HCT116 (cell line): Measurements from ENCODE around the gene FCER2. TPM values are rescaled to one million over a fixed set of nuclear protein-coding genes. Genes with fewer than 3 reads are reported as not detected.

ENCODE experiments used
- ATAC-seq: fragments of 200-7000 bp; cut with Tn5 transposase; 2 replicates; pipeline ENCODE4 v1.9.1; 2020; ENCODE audit warnings: mild to moderate bottlenecking, moderate library complexity
- BruUV-seq: library from RNA; stranded (reverse); fragments of 400-500 nt; replicated peaks from 2 replicates; lab custom pipeline; 2021; lab: Mats Ljungman, UMichigan
- CTCF ChIA-PET: fragments of 300-600 bp; sonication (Branson Sonifier 250); formaldehyde crosslinking; loops from one replicate; lab custom pipeline; 2021; ENCODE audit warnings: antibody characterized with exemption; lab: Charles Lee
- POLR2A ChIA-PET: fragments of 300-600, 350-600 bp; sonication (Branson Sonifier 250); formaldehyde crosslinking; loops from one replicate; lab custom pipeline; 2021; ENCODE audit warnings: antibody characterized with exemption; lab: Charles Lee
- RAD21 ChIA-PET, 2 experiments: fragments of 300-600 bp; sonication (Branson Sonifier 250); formaldehyde crosslinking; loops; one replicate each; lab custom pipeline; 2023; ENCODE audit warnings: low total read pairs in 2 of 2; ENCODE audit not compliant: uncharacterized antibody in 2 of 2, unreplicated experiment in 2 of 2, low non-redundant PET in 1 of 2; lab: Charles Lee
- DNase-seq: peaks from one replicate; pipeline ENCODE4 v3.0.0-alpha.2; 2010; ENCODE audit warnings: low read depth, low spot score
- H2AFZ ChIP-seq: fragments of 200-600 bp; shearing (Covaris generic), sonication (generic); 2 replicates; pipeline ENCODE4 v1.6.1; 2017; ENCODE audit warnings: low read depth, mixed run types, mixed read lengths, antibody characterized with exemption, low read length; ENCODE audit not compliant: poor library complexity, severe bottlenecking
- H3K27ac ChIP-seq: 2 replicates; pipeline ENCODE4 v1.5.1; 2012; ENCODE audit warnings: low read depth, low read length
- H3K27me3 ChIP-seq: fragments of 200-600 bp; sonication (generic); 2 replicates; pipeline ENCODE4 v1.6.1; 2016; ENCODE audit warnings: mixed run types, low read length, mixed read lengths; ENCODE audit not compliant: insufficient read depth
- H3K36me3 ChIP-seq, 2 experiments: fragments of 200-500 bp in 1 of 2; fragments of 200-600 bp in 1 of 2; sonication (Bioruptor generic) in 1 of 2; sonication (generic) in 1 of 2; 2 replicates each; pipeline versions ENCODE4 v1.5.1 to v1.6.1; 2014 to 2016; ENCODE audit warnings: low read length in 2 of 2, inconsistent platforms in 1 of 2, mixed read lengths in 1 of 2, mixed run types in 1 of 2; ENCODE audit not compliant: insufficient read depth in 2 of 2, control insufficient read depth in 1 of 2
- H3K4me1 ChIP-seq, 2 experiments: fragments of 200-600 bp in 1 of 2; sonication (generic) in 1 of 2; 2 replicates each; pipeline versions ENCODE4 v1.5.1 to v1.6.1; 2012 to 2017; ENCODE audit warnings: low read length in 2 of 2, inconsistent platforms in 1 of 2, mild to moderate bottlenecking in 1 of 2, mixed read lengths in 1 of 2, mixed run types in 1 of 2, moderate library complexity in 1 of 2; ENCODE audit not compliant: insufficient read depth in 2 of 2, control insufficient read depth in 1 of 2
- H3K4me2 ChIP-seq: fragments of 200-600 bp; sonication (generic); 2 replicates; pipeline ENCODE4 v1.6.1; 2017; ENCODE audit warnings: mixed run types, low read length, mixed read lengths
- H3K4me3 ChIP-seq, 2 experiments: fragments of 200-600 bp in 1 of 2; sonication (generic) in 1 of 2; replicated peaks in 1 of 2; 2 replicates each; pipeline ENCODE4 v1.5.1; 2011 to 2016; ENCODE audit warnings: low read length in 2 of 2, control low read depth in 1 of 2, low read depth in 1 of 2, mild to moderate bottlenecking in 1 of 2, mixed read lengths in 1 of 2, mixed run types in 1 of 2
- H3K79me2 ChIP-seq: fragments of 200-600 bp; sonication (generic); 2 replicates; pipeline ENCODE4 v1.6.1; 2017; ENCODE audit warnings: mild to moderate bottlenecking, mixed run types, low read length, moderate library complexity, mixed read lengths; ENCODE audit not compliant: insufficient read depth
- H3K9ac ChIP-seq: fragments of 200-600 bp; sonication (generic); 2 replicates; pipeline ENCODE4 v1.6.1; 2016; ENCODE audit warnings: low read length, mixed read lengths
- H3K9me2 ChIP-seq: fragments of 200-600 bp; sonication (generic), shearing (Covaris generic); 2 replicates; pipeline ENCODE4 v1.6.1; 2017; ENCODE audit warnings: mixed run types, mild to moderate bottlenecking, moderate library complexity; ENCODE audit not compliant: insufficient read depth
- H3K9me3 ChIP-seq, 2 experiments: fragments of 200-500 bp in 1 of 2; fragments of 200-600 bp in 1 of 2; sonication (Bioruptor generic) in 1 of 2; sonication (generic) in 1 of 2; 2 replicates each; pipeline ENCODE4 v1.6.1; 2014 to 2017; ENCODE audit warnings: low read length in 2 of 2, mixed read lengths in 2 of 2, inconsistent platforms in 1 of 2, low read depth in 1 of 2, mild to moderate bottlenecking in 1 of 2, mixed run types in 1 of 2, moderate library complexity in 1 of 2; ENCODE audit not compliant: control insufficient read depth in 1 of 2, insufficient read depth in 1 of 2
- H4K20me1 ChIP-seq: fragments of 200-600 bp; sonication (generic), shearing (Covaris generic); 2 replicates; pipeline ENCODE4 v1.6.1; 2017; ENCODE audit warnings: mixed run types, mild to moderate bottlenecking, moderate library complexity; ENCODE audit not compliant: insufficient read depth
- ATF3 ChIP-seq: IDR thresholded peaks from 2 replicates; pipeline ENCODE4 v1.6.1; 2012
- CEBPB ChIP-seq: IDR thresholded peaks from 2 replicates; pipeline ENCODE4 v1.6.1; 2012; ENCODE audit warnings: low read depth
- EGR1 ChIP-seq: IDR thresholded peaks from 2 replicates; pipeline ENCODE4 v1.6.1; 2012; ENCODE audit warnings: low read depth
- ELF1 ChIP-seq: IDR thresholded peaks from 2 replicates; pipeline ENCODE4 v1.6.1; 2012; ENCODE audit warnings: low read depth, borderline replicate concordance
- EZH2 ChIP-seq: fragments of 200-600 bp; sonication (generic); IDR thresholded peaks from 2 replicates; pipeline ENCODE4 v1.6.1; 2017; ENCODE audit warnings: antibody characterized with exemption, mixed run types
- EZH2phosphoT487 ChIP-seq: fragments of 200-600 bp; IDR thresholded peaks from 2 replicates; pipeline ENCODE4 v1.6.1; 2018; ENCODE audit warnings: antibody characterized with exemption, borderline replicate concordance
- FOSL1 ChIP-seq: IDR thresholded peaks from 2 replicates; pipeline ENCODE4 v1.6.1; 2012; ENCODE audit warnings: low read depth
- JUND ChIP-seq: IDR thresholded peaks from 2 replicates; pipeline ENCODE4 v1.6.1; 2012
- POLR2A ChIP-seq: IDR thresholded peaks from 2 replicates; pipeline ENCODE4 v1.7.0; 2011; ENCODE audit warnings: borderline replicate concordance; ENCODE audit not compliant: insufficient read depth, insufficient read length; ENCODE audit errors: extremely low read depth
- POLR2AphosphoS5 ChIP-seq: IDR thresholded peaks from 2 replicates; pipeline ENCODE4 v1.6.1; 2011; ENCODE audit warnings: mild to moderate bottlenecking, low read depth, low read length, moderate library complexity
- RAD21 ChIP-seq: IDR thresholded peaks from 2 replicates; pipeline ENCODE4 v1.6.1; 2012; ENCODE audit warnings: low read depth, mild to moderate bottlenecking
- SIN3A ChIP-seq: IDR thresholded peaks from 2 replicates; pipeline ENCODE4 v1.6.1; 2012; ENCODE audit warnings: low read depth
- SRF ChIP-seq: IDR thresholded peaks from 2 replicates; pipeline ENCODE4 v1.6.1; 2012; ENCODE audit warnings: low read depth
- TCF7L2 ChIP-seq: IDR thresholded peaks from 2 replicates; pipeline ENCODE4 v1.7.0; 2011; ENCODE audit warnings: borderline replicate concordance, inconsistent platforms; ENCODE audit not compliant: insufficient read depth, insufficient read length; ENCODE audit errors: extremely low read depth
- YY1 ChIP-seq: IDR thresholded peaks from 2 replicates; pipeline ENCODE4 v1.6.1; 2011; ENCODE audit warnings: low read length, low read depth, moderate library complexity, mild to moderate bottlenecking; ENCODE audit not compliant: insufficient replicate concordance; ENCODE audit errors: extremely low read depth
- intact Hi-C: fragments of 100-400 bp; cut with micrococcal nuclease; formaldehyde crosslinking; loops from 2 replicates; pipeline ENCODE4 v1.10.0; 2022
- total RNA-seq: library from RNA; stranded (reverse); gene quantifications from one replicate; pipeline ENCODE4 v1.2.1, GENCODE V29; 2021; ENCODE audit not compliant: unreplicated experiment
- TF ChIP-seq, protein P1 (sequence below): IDR thresholded peaks from 2 replicates; pipeline ENCODE4 v1.6.1; 2012; ENCODE audit warnings: low read depth
- TF ChIP-seq, protein P2 (sequence below): IDR thresholded peaks from 2 replicates; pipeline ENCODE4 v1.6.1; 2011; ENCODE audit warnings: mild to moderate bottlenecking, low read length, moderate library complexity; ENCODE audit not compliant: insufficient replicate concordance; ENCODE audit errors: extremely low read depth
- TF ChIP-seq, protein P3 (sequence below), 3 experiments: fragments of 200-600 bp in 1 of 3; sonication (generic) in 1 of 3; IDR thresholded peaks in 2 of 3; conservative IDR thresholded peaks in 1 of 3; 2 replicates each; pipeline ENCODE4 v1.5.1; 2012 to 2017; ENCODE audit warnings: low read depth in 2 of 3, low read length in 2 of 3, antibody characterized with exemption in 1 of 3, borderline replicate concordance in 1 of 3, control low read depth in 1 of 3, mild to moderate bottlenecking in 1 of 3, mixed read lengths in 1 of 3, mixed run types in 1 of 3, moderate library complexity in 1 of 3; ENCODE audit not compliant: insufficient read depth in 1 of 3

Gene FCER2
- total RNA-seq, 1 experiment from 2014 or later, result 0.20 TPM

DNA sequence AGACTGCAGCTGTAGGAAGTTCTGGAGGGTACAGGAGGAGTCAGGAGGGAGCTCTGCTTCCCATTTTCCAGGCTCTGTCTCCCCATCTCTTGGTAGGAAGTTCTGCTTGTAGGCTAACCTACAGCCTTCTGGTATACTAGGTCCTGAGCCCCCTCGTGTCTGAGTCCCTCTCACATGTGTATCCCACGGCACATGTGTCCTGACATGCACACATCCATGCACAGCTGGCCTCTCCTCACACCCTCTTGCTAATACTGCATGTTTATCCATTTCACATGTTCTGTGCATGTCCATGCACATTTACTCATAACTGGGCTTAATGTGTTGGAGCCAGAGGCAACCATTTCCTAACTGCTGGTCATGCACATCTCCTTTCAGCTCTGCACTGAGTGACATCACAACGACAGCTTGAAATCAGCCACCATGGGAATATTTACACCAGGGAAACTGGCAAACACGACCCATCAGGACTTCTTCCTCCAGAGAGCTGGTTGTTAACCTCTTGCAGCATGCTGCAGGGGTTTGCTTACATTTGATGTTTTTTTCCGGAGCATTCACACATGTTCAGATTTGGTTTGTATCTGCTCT, 42.4 kb upstream of the FCER2 start:
- no peak overlapping the region for H2AFZ ChIP-seq
- no peaks in the 10 kb centered on the region for H3K9me3 ChIP-seq
- no peaks in the 10 kb centered on the region for H3K9me2 ChIP-seq
- intact Hi-C loops, result no loop called here
- H3K79me2 ChIP-seq, result no peaks in the 10 kb centered on the region
- ATAC-seq (no peak), DNase-seq (no peak)
- no peaks in the 10 kb centered on the region for H4K20me1 ChIP-seq
- ChIA-PET POLR2A (no interaction called here), CTCF (no interaction called here), RAD21 (interaction anchor here in 1 of 2 experiments (0.6 kb wide), 1 partner anchor 800 kb away, joined by 3 read pairs; no protein-coding TSS in a partner anchor)
- H3K36me3 ChIP-seq, result no peaks in the 10 kb centered on the region
- no TSS peak for BruUV-seq
- no peak overlapping the region for H3K4me3 ChIP-seq
- H3K27me3 ChIP-seq, result peaks cover 17% of the 10 kb centered on the region
- H3K9ac ChIP-seq, result no peak overlapping the region
- no peak overlapping the region for H3K4me2 ChIP-seq
- H3K27ac ChIP-seq, result no peak overlapping the region
- H3K4me1 ChIP-seq, result no peaks in the 10 kb centered on the region
- TF ChIP-seq ELF1 (no peak), FOSL1 (no peak), CEBPB (no peak), YY1 (no peak), SRF (no peak), POLR2A (no peak), EGR1 (no peak), EZH2 (no peak), EZH2phosphoT487 (no peak), TCF7L2 (no peak), JUND (no peak), ATF3 (no peak), RAD21 (no peak), SIN3A (no peak), POLR2AphosphoS5 (no peak)
- TF ChIP-seq, protein P1, sequence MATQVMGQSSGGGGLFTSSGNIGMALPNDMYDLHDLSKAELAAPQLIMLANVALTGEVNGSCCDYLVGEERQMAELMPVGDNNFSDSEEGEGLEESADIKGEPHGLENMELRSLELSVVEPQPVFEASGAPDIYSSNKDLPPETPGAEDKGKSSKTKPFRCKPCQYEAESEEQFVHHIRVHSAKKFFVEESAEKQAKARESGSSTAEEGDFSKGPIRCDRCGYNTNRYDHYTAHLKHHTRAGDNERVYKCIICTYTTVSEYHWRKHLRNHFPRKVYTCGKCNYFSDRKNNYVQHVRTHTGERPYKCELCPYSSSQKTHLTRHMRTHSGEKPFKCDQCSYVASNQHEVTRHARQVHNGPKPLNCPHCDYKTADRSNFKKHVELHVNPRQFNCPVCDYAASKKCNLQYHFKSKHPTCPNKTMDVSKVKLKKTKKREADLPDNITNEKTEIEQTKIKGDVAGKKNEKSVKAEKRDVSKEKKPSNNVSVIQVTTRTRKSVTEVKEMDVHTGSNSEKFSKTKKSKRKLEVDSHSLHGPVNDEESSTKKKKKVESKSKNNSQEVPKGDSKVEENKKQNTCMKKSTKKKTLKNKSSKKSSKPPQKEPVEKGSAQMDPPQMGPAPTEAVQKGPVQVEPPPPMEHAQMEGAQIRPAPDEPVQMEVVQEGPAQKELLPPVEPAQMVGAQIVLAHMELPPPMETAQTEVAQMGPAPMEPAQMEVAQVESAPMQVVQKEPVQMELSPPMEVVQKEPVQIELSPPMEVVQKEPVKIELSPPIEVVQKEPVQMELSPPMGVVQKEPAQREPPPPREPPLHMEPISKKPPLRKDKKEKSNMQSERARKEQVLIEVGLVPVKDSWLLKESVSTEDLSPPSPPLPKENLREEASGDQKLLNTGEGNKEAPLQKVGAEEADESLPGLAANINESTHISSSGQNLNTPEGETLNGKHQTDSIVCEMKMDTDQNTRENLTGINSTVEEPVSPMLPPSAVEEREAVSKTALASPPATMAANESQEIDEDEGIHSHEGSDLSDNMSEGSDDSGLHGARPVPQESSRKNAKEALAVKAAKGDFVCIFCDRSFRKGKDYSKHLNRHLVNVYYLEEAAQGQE, result no peak
- TF ChIP-seq, protein P2, sequence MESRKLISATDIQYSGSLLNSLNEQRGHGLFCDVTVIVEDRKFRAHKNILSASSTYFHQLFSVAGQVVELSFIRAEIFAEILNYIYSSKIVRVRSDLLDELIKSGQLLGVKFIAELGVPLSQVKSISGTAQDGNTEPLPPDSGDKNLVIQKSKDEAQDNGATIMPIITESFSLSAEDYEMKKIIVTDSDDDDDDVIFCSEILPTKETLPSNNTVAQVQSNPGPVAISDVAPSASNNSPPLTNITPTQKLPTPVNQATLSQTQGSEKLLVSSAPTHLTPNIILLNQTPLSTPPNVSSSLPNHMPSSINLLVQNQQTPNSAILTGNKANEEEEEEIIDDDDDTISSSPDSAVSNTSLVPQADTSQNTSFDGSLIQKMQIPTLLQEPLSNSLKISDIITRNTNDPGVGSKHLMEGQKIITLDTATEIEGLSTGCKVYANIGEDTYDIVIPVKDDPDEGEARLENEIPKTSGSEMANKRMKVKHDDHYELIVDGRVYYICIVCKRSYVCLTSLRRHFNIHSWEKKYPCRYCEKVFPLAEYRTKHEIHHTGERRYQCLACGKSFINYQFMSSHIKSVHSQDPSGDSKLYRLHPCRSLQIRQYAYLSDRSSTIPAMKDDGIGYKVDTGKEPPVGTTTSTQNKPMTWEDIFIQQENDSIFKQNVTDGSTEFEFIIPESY, result no peak
- TF ChIP-seq, protein P3, sequence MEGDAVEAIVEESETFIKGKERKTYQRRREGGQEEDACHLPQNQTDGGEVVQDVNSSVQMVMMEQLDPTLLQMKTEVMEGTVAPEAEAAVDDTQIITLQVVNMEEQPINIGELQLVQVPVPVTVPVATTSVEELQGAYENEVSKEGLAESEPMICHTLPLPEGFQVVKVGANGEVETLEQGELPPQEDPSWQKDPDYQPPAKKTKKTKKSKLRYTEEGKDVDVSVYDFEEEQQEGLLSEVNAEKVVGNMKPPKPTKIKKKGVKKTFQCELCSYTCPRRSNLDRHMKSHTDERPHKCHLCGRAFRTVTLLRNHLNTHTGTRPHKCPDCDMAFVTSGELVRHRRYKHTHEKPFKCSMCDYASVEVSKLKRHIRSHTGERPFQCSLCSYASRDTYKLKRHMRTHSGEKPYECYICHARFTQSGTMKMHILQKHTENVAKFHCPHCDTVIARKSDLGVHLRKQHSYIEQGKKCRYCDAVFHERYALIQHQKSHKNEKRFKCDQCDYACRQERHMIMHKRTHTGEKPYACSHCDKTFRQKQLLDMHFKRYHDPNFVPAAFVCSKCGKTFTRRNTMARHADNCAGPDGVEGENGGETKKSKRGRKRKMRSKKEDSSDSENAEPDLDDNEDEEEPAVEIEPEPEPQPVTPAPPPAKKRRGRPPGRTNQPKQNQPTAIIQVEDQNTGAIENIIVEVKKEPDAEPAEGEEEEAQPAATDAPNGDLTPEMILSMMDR (IDR thresholded peaks at IDR 0.05 in 2 of 3, conservative IDR thresholded peaks at IDR 0.05 in 1 of 3; ENCODE audit: borderline replicate concordance in 1 of 3, insufficient read depth in 1 of 3, low read depth in 2 of 3, low read length in 2 of 3), result no peak
